Aorta (tissue), 5 donors: ENCODE results near the gene CALY. TPM values are rescaled to one million over a fixed set of nuclear protein-coding genes. Genes with fewer than 3 reads are reported as not detected.

Experiments used
- ATAC-seq: fragments of 200-7000 bp; cut with Tn5 transposase; one replicate; pipeline ENCODE4 v1.9.1; 2022; ENCODE audit warnings: moderate library complexity; ENCODE audit not compliant: low FRiP score
- DNase-seq, 2 donors: peaks; one replicate each; pipeline ENCODE4 v3.0.0-alpha.2; 2020
- H3K27ac ChIP-seq, 2 donors: one replicate each; pipeline ENCODE4 v1.5.1; 2013; ENCODE audit warnings: low read length in 2 of 2, mild to moderate bottlenecking in 2 of 2, moderate library complexity in 2 of 2, control low read depth in 1 of 2, inconsistent platforms in 1 of 2, low read depth in 1 of 2
- H3K27me3 ChIP-seq, 2 donors: one replicate each; pipeline ENCODE4 v1.6.1; 2013; ENCODE audit warnings: control low read depth in 1 of 2, low read length in 1 of 2, mild to moderate bottlenecking in 1 of 2, moderate library complexity in 1 of 2; ENCODE audit not compliant: insufficient read depth in 2 of 2, control insufficient read depth in 1 of 2
- H3K36me3 ChIP-seq, 2 donors: one replicate each; pipeline ENCODE4 v1.6.1; 2013; ENCODE audit warnings: control low read depth in 1 of 2, low read length in 1 of 2, mild to moderate bottlenecking in 1 of 2; ENCODE audit not compliant: insufficient read depth in 2 of 2, control insufficient read depth in 1 of 2
- H3K4me1 ChIP-seq, 2 donors: one replicate each; pipeline ENCODE4 v1.6.1; 2013; ENCODE audit warnings: low read length in 2 of 2, control low read depth in 1 of 2, mild to moderate bottlenecking in 1 of 2, moderate library complexity in 1 of 2; ENCODE audit not compliant: insufficient read depth in 2 of 2, control insufficient read depth in 1 of 2
- H3K4me3 ChIP-seq, 2 donors: one replicate each; pipeline ENCODE4 v1.5.1; 2013; ENCODE audit warnings: low read length in 2 of 2, control low read depth in 1 of 2, mild to moderate bottlenecking in 1 of 2
- H3K9me3 ChIP-seq: one replicate; pipeline ENCODE4 v1.6.1; 2013; ENCODE audit warnings: mild to moderate bottlenecking, low read length; ENCODE audit not compliant: control insufficient read depth
- WGBS, 2 donors: extraction: QIAGEN DNeasy Blood & Tissue Kit; methylation state at CpG; one replicate each; pipeline ENCODE4 v1.1.7; 2013; 5-methylcytosine and 5-hydroxymethylcytosine counted together
- intact Hi-C, 2 donors: fragments of 100-400 bp; cut with DNase I; formaldehyde crosslinking; loops; one replicate each; pipeline versions ENCODE4 v1.14.2 to v1.15.0; 2022
- polyA plus RNA-seq, 2 donors: library from polyadenylated mRNA; stranded (reverse); fragments of 200-250 nt; gene quantifications; one replicate each; pipeline ENCODE4 v1.2.3, GENCODE V29; 2013
- total RNA-seq, 2 donors: library from RNA; stranded (reverse); fragmentation: NEBNext Ultra II Directional; extraction: Animal tissue kit (Norgen Biotek cat#: 25700); gene quantifications; one replicate each; pipeline ENCODE4 v1.2.1, GENCODE V29; 2021
- donor health status: healthy with polysubstance abuse.
- donor health status: Bipolar disorder and iron deficiency.
- donor health status: DM: no; HTN: no; CAD: no.
- donor health status: DM: no; HTN: no; CAD: no.
- donor health status: DM: yes; HTN: yes; CAD: no.

CALY gene
- total and polyA plus RNA-seq, 4 donors = not detected

DNA sequence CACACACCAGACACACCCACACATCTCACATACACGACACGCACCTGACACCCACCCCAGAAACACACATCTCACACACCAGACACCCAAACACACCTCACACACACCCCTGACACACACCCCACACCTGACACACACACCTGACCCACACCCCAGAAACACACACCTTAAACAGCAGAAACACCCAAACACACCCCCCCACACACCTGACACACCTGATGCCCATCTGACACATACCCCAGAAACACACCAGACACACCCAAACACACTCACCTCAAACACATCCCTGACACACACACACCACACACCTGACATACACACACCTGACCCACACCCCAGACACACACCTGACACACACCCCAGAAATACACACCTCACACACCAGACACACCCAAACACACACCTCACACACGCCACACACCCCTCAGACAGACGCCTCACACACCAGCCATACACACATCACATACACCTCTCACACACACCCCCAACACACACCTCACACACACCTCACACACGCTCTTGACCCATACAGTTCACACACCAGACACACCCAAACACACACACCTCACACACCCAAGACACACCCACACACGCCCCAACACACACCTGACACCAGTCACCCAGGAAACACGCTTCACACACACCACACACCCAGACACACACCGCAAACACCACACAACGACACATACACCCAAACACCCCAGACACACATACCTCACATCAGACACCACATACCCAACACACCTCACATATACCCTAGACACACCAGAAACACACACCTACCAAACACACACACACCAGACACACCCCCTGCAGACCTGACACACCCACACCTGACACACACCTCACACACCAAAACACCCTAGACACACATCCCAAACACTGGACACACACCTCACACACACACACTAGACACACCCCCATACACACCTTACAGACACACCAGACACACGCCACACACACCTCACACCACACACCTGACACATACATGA lies 1.7 kb upstream of the CALY start:
- ATAC-seq (no peak), DNase-seq (no peak)
- Histone ChIP-seq H3K4me1 (no peaks in the 10 kb centered on the region), H3K36me3 (no peaks in the 10 kb centered on the region), H3K27me3 (no peaks in the 10 kb centered on the region), H3K9me3 (no peaks in the 10 kb centered on the region), H3K4me3 (no peak overlapping the region), H3K27ac (no peak overlapping the region)
- 91 to 92% methylated on average over 10 of the region's 10 CpGs for WGBS, 2 donors
- intact Hi-C loops = no loop called here

DNA sequence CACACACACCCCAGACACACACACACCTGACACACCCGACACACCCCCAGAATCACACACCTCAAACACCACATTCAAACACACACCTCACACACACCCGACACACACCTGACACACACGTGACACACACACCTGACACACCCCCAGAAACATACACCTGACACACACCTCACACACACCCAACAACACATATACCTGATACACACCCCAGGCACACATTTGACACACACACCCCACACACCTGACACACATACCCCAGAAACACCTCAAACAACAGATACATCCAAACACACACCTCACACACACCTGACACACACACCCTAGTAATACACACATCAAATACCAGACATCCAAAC lies 652 bp upstream of the CALY start:
- 84 to 86% methylated on average over 3 of the region's 3 CpGs for WGBS, 2 donors
- no peak for ATAC-seq
- no peak for DNase-seq
- no peaks in the 10 kb centered on the region for H3K27me3 ChIP-seq
- H3K27ac ChIP-seq = no peak overlapping the region
- no peak overlapping the region for H3K4me3 ChIP-seq
- no peaks in the 10 kb centered on the region for H3K9me3 ChIP-seq
- H3K36me3 ChIP-seq = no peaks in the 10 kb centered on the region
- intact Hi-C loops = no loop called here
- H3K4me1 ChIP-seq = no peaks in the 10 kb centered on the region

DNA sequence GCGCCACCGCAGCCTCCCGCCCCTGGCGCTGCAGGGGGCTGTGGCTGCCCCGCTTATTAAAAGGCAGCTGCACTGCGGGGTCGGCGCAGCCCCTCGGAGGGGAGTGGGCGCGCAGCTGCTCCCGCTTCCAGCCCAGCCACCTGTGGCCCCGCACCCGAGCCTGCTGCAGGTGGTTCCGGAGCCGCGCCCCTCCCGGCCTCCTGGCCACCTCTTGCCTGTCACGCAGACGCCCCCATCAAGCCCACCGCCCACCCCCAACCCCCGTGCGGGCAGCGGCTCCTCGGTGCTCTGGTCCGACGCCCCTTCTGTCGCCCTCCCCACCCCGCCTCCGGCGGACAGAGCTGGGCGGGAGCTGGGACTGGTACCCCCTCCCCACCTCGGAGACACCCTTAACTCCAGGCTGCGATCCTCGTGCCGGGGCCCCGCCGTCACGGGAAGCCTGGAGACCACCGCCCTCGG lies 549 bp downstream of the CALY start:
- intact Hi-C loops = no loop called here
- Histone ChIP-seq H3K4me3 (no peak overlapping the region), H3K27me3 (no peaks in the 10 kb centered on the region), H3K4me1 (no peaks in the 10 kb centered on the region), H3K9me3 (no peaks in the 10 kb centered on the region), H3K27ac (no peak overlapping the region), H3K36me3 (no peaks in the 10 kb centered on the region)
- no peak for DNase-seq
- ATAC-seq = no peak
- 9 to 10% methylated on average over 32 to 41 of the region's 41 CpGs for WGBS, 2 donors

- Histone ChIP-seq H3K27ac (no peak overlapping the region), H3K9me3 (no peaks in the 10 kb centered on the region), H3K4me3 (no peak overlapping the region), H3K27me3 (no peaks in the 10 kb centered on the region), H3K4me1 (no peaks in the 10 kb centered on the region), H3K36me3 (no peaks in the 10 kb centered on the region)
- DNase-seq = peak; percentile 76 to 87
- no peak for ATAC-seq
- WGBS, 2 donors = 2 to 3% methylated on average over 66 to 75 of the region's 75 CpGs
- intact Hi-C loops = no loop called here
Observed at GRCh38 chr10:133335246-133336117, 1.2 kb downstream of the CALY start.

DNA sequence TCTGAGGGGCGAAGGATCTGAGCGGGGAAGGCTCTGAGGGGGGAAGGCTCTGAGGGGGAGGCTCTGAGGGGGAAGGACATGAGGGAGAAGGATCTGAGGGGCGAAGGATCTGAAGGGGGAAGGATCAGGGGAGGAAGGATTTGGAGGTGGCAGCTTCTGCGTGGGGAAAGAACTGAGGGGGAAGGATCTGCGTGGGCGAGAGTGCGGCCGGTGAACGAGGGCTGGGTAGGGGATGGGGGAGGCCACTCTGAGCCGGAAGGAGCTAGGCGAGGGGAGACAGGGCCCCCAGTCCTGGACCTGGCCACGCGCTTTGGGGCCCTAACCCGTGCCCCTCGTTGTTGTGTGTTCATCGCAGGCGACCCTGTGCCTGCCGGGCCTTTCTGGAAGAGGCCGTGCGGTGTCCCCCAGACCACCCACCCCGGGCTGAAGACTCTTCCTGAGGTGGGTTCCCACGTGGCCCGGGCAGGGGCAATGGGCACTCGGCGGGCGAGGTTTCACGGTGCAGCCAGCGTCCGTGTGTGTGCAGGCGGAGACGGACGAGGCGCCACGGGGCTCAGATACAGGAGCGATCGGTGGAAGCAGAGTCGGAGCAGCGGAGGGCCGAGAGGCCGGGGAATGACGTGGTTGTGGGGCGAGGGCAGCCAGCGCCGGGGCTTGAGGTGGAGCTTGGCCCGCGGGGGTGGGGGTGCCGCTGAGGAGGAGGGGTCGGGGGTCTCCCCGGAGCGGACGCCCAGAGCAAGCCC lies 2.0 kb downstream of the CALY start:
- no peaks in the 10 kb centered on the region for H3K4me1 ChIP-seq
- H3K9me3 ChIP-seq = no peaks in the 10 kb centered on the region
- 15 to 21% methylated on average over 50 to 51 of the region's 51 CpGs for WGBS, 2 donors
- DNase-seq = peak in 1 of 2 donors; percentile 57
- H3K27ac ChIP-seq = no peak overlapping the region
- intact Hi-C loops = no loop called here
- H3K27me3 ChIP-seq = no peaks in the 10 kb centered on the region
- H3K4me3 ChIP-seq = no peak overlapping the region
- ATAC-seq = peak; percentile 49
- H3K36me3 ChIP-seq = no peaks in the 10 kb centered on the region

DNA sequence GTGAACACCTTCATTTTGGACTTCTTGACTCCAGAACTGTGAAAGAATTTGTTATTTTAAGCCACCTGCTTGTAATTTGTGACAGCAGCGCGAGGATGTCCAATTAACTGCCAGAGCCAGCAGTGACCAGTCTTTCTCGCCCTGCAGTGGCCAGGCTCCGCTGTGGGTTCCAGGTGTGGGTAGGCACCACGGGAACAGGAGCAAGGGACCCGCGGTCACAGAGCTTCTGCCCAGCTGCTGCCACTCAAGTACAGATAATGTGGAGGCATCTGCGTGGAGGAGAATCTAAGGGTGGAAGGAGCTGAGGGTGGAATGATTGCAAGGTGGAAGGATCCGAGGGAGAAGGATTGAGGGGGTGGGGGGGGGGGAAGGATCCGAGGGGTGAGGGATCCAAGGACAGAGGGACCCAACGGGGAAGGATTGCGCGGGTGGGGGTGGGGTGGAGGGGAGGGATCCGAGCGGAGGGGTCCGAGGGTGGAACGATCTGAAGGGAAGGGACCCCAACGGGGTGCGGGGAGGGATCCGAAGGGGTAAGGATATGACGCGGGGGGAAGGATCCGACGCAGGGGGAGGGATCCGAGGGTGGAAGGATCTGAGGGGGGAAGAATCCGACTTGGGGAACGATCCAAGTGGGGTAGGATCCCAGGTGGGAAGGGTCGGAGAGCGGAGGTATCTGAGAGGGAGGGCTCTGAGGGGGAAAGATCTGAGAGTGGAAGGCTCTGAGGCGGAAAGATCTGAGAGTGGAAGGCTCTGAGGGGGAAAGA lies 3.6 kb downstream of the CALY start:
- no peaks in the 10 kb centered on the region for H3K9me3 ChIP-seq
- H3K27me3 ChIP-seq = peaks cover 0 to under 1% of the 10 kb centered on the region in 2 donors
- no peak overlapping the region for H3K4me3 ChIP-seq
- ATAC-seq (no peak), DNase-seq (peak in 1 of 2 donors; percentile 32)
- no peak overlapping the region for H3K27ac ChIP-seq
- H3K36me3 ChIP-seq = no peaks in the 10 kb centered on the region
- intact Hi-C loops = no loop called here
- no peaks in the 10 kb centered on the region for H3K4me1 ChIP-seq
- 82 to 83% methylated on average over 30 of the region's 30 CpGs for WGBS, 2 donors

DNA sequence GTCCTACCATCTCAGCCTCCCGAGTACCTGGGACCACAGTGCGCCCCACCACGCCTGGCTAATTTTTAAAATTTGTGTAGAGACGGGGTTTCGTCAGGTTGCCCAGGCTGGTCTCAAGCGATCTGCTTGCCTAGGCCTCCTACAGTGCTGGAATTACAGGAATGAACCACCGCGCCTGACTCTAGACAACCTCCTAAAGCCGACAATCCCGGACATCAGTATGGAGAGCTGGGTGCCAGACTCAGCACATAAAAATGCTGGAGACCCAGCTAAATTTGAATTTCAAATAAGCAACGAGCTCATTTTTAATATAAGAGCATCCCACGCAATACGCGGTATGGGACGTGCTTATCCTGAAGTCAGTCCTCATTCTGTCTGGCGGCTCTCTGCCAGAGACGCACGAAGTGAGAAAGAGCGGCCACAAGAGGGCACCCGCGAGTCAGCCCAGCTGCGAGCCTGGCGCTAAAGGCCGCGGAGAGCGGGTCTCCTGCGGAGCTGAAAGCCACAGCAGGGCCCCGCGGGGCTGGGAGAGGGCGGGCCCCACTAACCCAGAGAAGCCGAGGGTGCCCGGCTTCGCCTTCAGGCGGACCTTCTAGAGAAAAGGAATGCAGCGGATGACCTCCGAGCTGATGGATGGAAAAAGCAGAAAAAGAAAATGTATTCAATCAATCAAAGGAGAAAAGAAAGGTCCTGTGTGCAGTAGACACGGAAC lies 7.0 kb downstream of the CALY start:
- Histone ChIP-seq H3K4me3 (no peak overlapping the region), H3K27ac (no peak overlapping the region), H3K27me3 (peaks cover 0 to 1% of the 10 kb centered on the region in 2 donors), H3K36me3 (no peaks in the 10 kb centered on the region), H3K9me3 (no peaks in the 10 kb centered on the region), H3K4me1 (no peaks in the 10 kb centered on the region)
- DNase-seq (peak; percentile 89 to 96), ATAC-seq (peak; percentile 86)
- intact Hi-C loops = loop anchor here in 1 of 2 donors (5.0 kb wide), 1 partner anchor 278 kb away; no protein-coding TSS in a partner anchor
- 7 to 8% methylated on average over 37 of the region's 37 CpGs for whole genome bisulfite sequencing, 2 donors
